ENCODE data around the gene PAN2.
"Not testable (repeated sequence)": the region's sequence is repeated elsewhere in the genome, so short reads cannot be mapped to it uniquely, and the experiment has no call there.

Gene PAN2

GRCh38 chr12:56359851-56360767 is 26.3 kb upstream of the PAN2 start, which contains the start of gene STAT2:
STAT2 (minus strand) TSS chr12:56360107; CDS start chr12:56356571, 3,536 bp downstream.
- Histone ChIP-seq H3K27ac (ENCODE audit: low read length) (peak within 1 kb of the TSS; percentile 70), H3K9me3 (ENCODE audit: insufficient read depth, low read depth, low read length) (no peaks in the 10 kb centered on the region), H3K4me1 (ENCODE audit: insufficient read depth, low read length) (no peaks in the 10 kb centered on the region), H3K27me3 (ENCODE audit: insufficient read depth, low read length) (peaks cover 13% of the 10 kb centered on the region), H3K9ac (ENCODE audit: low read depth, low read length) (peak within 1 kb of the TSS; percentile 86), H3K36me3 (ENCODE audit: insufficient read depth, low read depth, low read length) (peaks cover 13% of the 10 kb centered on the region), H3K4me3 (ENCODE audit: low read length) (peak within 1 kb of the TSS; percentile 84)

DNA sequence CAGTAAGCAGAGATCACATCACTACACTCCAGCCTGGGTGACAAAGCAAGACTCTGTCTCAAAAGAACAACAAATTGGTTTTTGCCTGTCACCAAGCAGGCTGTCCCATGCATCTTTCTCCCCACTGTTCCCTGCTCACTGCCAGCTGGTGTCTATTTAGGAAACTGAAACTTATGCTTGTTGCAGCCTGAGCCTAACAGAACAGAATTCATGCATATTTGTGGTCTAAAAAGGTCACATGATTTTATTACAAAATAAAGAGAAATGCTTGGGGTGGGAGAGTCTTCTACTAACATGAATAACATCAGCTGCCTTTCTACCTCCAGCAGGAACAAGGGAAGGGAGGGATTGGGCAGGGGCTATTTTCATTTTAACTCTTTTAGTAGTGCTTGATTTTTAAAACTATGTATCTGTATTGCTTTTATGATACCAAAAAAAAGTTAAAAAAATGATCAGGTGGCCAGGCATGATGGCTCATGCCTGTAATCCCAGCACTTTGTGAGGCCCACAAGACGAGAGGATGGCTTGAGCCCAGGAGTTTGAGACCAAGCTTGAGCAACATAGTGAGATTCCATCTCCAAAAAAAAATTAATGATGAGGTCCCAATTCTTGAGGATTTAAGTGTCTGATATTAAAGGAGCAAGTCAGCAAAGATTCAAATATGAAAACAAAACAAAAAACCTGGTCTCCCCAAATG is 25.2 kb upstream of the PAN2 start:
- peaks cover 24% of the 10 kb centered on the region for H3K36me3 ChIP-seq (ENCODE audit: insufficient read depth, low read depth, low read length)
- no peaks in the 10 kb centered on the region for H3K9me3 ChIP-seq (ENCODE audit: insufficient read depth, low read depth, low read length)
- peak overlapping the region; percentile 76 for H3K4me3 ChIP-seq (ENCODE audit: low read length)
- peak overlapping the region; percentile 86 for H3K9ac ChIP-seq (ENCODE audit: low read depth, low read length)
- H3K27me3 ChIP-seq (ENCODE audit: insufficient read depth, low read length) = peaks cover 12% of the 10 kb centered on the region
- no peak overlapping the region for H3K27ac ChIP-seq (ENCODE audit: low read length)
- H3K4me1 ChIP-seq (ENCODE audit: insufficient read depth, low read length) = no peaks in the 10 kb centered on the region

GRCh38 chr12:56351325-56351724 is 17.5 kb upstream of the PAN2 start:
- Histone ChIP-seq H3K27ac (ENCODE audit: low read length) (no peak overlapping the region), H3K9me3 (ENCODE audit: insufficient read depth, low read depth, low read length) (no peaks in the 10 kb centered on the region), H3K9ac (ENCODE audit: low read depth, low read length) (no peak overlapping the region), H3K27me3 (ENCODE audit: insufficient read depth, low read length) (no peaks in the 10 kb centered on the region), H3K4me3 (ENCODE audit: low read length) (no peak overlapping the region), H3K36me3 (ENCODE audit: insufficient read depth, low read depth, low read length) (peaks cover 79% of the 10 kb centered on the region), H3K4me1 (ENCODE audit: insufficient read depth, low read length) (no peaks in the 10 kb centered on the region)

GRCh38 chr12:56350662-56351061 is 16.9 kb upstream of the PAN2 start:
- H3K9ac ChIP-seq (ENCODE audit: low read depth, low read length) = no peak overlapping the region
- H3K9me3 ChIP-seq (ENCODE audit: insufficient read depth, low read depth, low read length) = no peaks in the 10 kb centered on the region
- peaks cover 79% of the 10 kb centered on the region for H3K36me3 ChIP-seq (ENCODE audit: insufficient read depth, low read depth, low read length)
- H3K4me1 ChIP-seq (ENCODE audit: insufficient read depth, low read length) = no peaks in the 10 kb centered on the region
- H3K27me3 ChIP-seq (ENCODE audit: insufficient read depth, low read length) = no peaks in the 10 kb centered on the region
- no peak overlapping the region for H3K27ac ChIP-seq (ENCODE audit: low read length)
- H3K4me3 ChIP-seq (ENCODE audit: low read length) = no peak overlapping the region

DNA sequence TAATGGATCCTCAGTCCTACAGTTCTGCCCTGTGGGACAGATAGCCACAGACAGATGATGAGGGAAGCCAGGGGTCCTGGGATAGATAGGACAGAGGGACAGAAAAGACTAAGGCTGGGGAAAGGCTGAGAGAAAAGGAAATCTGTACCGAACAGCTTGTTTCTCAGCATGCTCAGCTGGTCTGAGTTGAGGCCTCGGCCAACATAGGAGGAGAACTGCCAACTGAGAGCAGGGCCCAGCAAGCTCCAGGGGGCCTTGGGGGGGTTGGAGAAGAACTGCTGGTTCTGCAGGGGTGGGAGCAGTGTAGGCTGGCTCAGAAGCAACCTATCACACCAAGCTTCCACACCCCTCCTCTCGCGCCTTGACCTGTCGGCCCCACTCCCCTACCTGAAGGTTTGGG is 15.0 kb upstream of the PAN2 start:
- H3K4me3 ChIP-seq (ENCODE audit: low read length) = no peak overlapping the region
- no peaks in the 10 kb centered on the region for H3K9me3 ChIP-seq (ENCODE audit: insufficient read depth, low read depth, low read length)
- no peaks in the 10 kb centered on the region for H3K4me1 ChIP-seq (ENCODE audit: insufficient read depth, low read length)
- H3K9ac ChIP-seq (ENCODE audit: low read depth, low read length) = no peak overlapping the region
- no peaks in the 10 kb centered on the region for H3K27me3 ChIP-seq (ENCODE audit: insufficient read depth, low read length)
- peaks cover 71% of the 10 kb centered on the region for H3K36me3 ChIP-seq (ENCODE audit: insufficient read depth, low read depth, low read length)
- H3K27ac ChIP-seq (ENCODE audit: low read length) = no peak overlapping the region

- H3K27me3 ChIP-seq (ENCODE audit: insufficient read depth, low read length); H3K4me1 ChIP-seq (ENCODE audit: insufficient read depth, low read length); H3K9me3 ChIP-seq (ENCODE audit: insufficient read depth, low read depth, low read length); H3K4me3 ChIP-seq (ENCODE audit: low read length); H3K27ac ChIP-seq (ENCODE audit: low read length); H3K9ac ChIP-seq (ENCODE audit: low read depth, low read length): not testable (repeated sequence)
- H3K36me3 ChIP-seq (ENCODE audit: insufficient read depth, low read depth, low read length) = peaks cover 71% of the 10 kb centered on the region
These were observed 13.5 kb upstream of the PAN2 start for GRCh38 chr12:56347255-56347654.

DNA sequence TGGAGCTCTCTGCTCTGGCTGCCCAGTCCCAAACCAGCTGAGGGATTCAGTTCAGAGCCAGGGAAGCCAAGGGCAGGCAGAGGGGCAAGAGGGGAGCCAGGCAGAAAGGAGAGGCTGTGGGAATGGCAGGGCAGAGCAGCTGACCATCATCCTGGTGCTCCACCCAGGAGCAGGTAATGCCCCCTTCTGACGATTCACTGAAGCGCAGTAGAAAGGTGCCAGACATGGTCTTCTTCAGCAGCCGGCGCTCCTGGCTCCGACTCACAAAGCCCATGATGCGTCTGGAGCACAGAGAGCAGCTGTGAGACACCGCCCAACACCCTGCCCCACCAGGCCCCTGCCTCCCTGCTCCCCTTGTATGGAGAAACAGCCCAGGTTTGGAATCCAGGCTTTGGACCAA is 12.9 kb upstream of the PAN2 start:
- no peak overlapping the region for H3K4me3 ChIP-seq (ENCODE audit: low read length)
- peaks cover 69% of the 10 kb centered on the region for H3K36me3 ChIP-seq (ENCODE audit: insufficient read depth, low read depth, low read length)
- no peaks in the 10 kb centered on the region for H3K4me1 ChIP-seq (ENCODE audit: insufficient read depth, low read length)
- no peak overlapping the region for H3K9ac ChIP-seq (ENCODE audit: low read depth, low read length)
- H3K27me3 ChIP-seq (ENCODE audit: insufficient read depth, low read length) = no peaks in the 10 kb centered on the region
- no peaks in the 10 kb centered on the region for H3K9me3 ChIP-seq (ENCODE audit: insufficient read depth, low read depth, low read length)
- H3K27ac ChIP-seq (ENCODE audit: low read length) = no peak overlapping the region

DNA sequence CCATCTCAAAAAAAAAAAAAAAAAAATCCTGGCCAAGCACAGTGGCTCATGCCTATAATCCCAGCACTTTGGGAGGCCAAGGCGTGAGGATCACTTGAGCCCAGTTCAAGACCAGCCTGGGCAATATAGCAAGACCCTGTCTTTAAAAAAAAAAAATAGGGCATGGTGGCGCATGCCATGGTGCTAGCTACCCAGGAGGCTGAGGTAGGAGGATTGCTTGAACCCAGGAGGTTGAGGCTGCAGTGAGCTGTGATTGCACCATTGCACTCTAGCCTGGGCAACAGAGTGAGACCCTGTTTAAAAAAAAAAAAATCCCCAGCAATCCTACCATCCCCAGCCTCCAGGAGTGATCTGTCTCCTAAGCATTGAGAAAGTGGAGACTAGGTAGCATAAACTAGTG is 8.5 kb upstream of the PAN2 start:
- H3K27ac ChIP-seq (ENCODE audit: low read length); H3K9me3 ChIP-seq (ENCODE audit: insufficient read depth, low read depth, low read length); H3K27me3 ChIP-seq (ENCODE audit: insufficient read depth, low read length); H3K4me3 ChIP-seq (ENCODE audit: low read length); H3K9ac ChIP-seq (ENCODE audit: low read depth, low read length): not testable (repeated sequence)
- Histone ChIP-seq H3K4me1 (ENCODE audit: insufficient read depth, low read length) (peaks cover 20% of the 10 kb centered on the region), H3K36me3 (ENCODE audit: insufficient read depth, low read depth, low read length) (peaks cover 32% of the 10 kb centered on the region)

DNA sequence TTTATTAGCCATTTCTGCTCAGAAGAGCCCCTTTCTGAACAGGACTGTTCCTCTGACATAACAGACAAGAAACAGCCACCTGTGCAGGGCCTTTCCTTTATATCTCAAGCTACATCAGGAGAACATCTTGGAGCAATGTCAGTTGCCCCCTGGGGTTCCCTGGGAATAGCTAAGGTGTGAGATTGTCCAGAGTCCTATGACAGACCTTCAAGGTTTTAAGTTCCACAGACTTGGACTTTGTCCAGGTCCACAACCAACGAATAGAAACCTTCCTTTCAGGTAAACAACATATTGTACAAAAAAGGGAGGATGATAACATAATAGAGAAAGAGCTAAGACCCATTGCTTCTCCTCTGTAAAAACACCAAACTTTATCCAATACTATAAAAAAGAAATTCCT is 7.8 kb upstream of the PAN2 start:
- Histone ChIP-seq H3K36me3 (ENCODE audit: insufficient read depth, low read depth, low read length) (peaks cover 32% of the 10 kb centered on the region), H3K27ac (ENCODE audit: low read length) (no peak overlapping the region), H3K9ac (ENCODE audit: low read depth, low read length) (no peak overlapping the region), H3K9me3 (ENCODE audit: insufficient read depth, low read depth, low read length) (no peaks in the 10 kb centered on the region), H3K4me1 (ENCODE audit: insufficient read depth, low read length) (peaks cover 20% of the 10 kb centered on the region), H3K4me3 (ENCODE audit: low read length) (no peak overlapping the region), H3K27me3 (ENCODE audit: insufficient read depth, low read length) (no peaks in the 10 kb centered on the region)

GRCh38 chr12:56339158-56339422 is 5.3 kb upstream of the PAN2 start:
- Histone ChIP-seq H3K9ac (ENCODE audit: low read depth, low read length) (peak overlapping the region; percentile 58), H3K9me3 (ENCODE audit: insufficient read depth, low read depth, low read length) (no peaks in the 10 kb centered on the region), H3K27me3 (ENCODE audit: insufficient read depth, low read length) (no peaks in the 10 kb centered on the region), H3K4me3 (ENCODE audit: low read length) (peak overlapping the region; percentile 28; the same call in 1 of the 2 replicates), H3K36me3 (ENCODE audit: insufficient read depth, low read depth, low read length) (peaks cover 17% of the 10 kb centered on the region), H3K4me1 (ENCODE audit: insufficient read depth, low read length) (peaks cover 20% of the 10 kb centered on the region), H3K27ac (ENCODE audit: low read length) (peak overlapping the region; percentile 76)

DNA sequence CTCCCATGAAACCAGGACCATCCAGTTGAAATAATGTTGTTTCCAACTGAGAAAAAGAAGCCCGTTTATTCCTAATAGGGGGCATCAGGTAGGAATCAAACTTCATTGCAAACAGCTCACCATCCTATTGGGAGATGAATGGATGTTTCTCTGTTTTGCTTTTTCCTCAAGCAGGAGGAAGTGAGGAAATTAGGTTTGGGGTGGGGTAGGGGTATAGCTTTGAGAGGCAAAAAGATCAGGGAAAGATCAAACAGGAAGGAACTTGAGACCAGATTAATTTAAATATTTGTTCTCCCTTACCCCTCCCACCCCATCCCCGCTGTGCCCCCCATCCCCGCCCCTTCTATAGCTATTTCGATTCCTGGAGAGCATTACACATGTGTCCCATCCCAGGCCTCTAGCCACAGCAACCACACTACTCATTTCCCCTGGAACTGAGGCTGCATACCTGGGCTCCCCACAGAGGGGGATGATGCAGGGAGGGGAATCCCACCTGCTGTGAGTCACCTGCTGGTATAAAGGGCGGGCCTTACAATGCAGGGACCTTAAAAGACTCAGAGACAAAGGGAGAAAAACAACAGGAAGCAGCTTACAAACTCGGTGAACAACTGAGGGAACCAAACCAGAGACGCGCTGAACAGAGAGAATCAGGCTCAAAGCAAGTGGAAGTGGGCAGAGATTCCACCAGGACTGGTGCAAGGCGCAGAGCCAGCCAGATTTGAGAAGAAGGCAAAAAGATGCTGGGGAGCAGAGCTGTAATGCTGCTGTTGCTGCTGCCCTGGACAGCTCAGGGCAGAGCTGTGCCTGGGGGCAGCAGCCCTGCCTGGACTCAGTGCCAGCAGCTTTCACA is 4.7 kb upstream of the PAN2 start, which contains the start of gene IL23A:
IL23A (plus strand) TSS at position 577 of the 850 bp plus-strand sequence; CDS start at position 738, 161 bp downstream.
- Histone ChIP-seq H3K27ac (ENCODE audit: low read length) (peak within 1 kb of the TSS; percentile 76), H3K4me1 (ENCODE audit: insufficient read depth, low read length) (peaks cover 20% of the 10 kb centered on the region), H3K27me3 (ENCODE audit: insufficient read depth, low read length) (no peaks in the 10 kb centered on the region), H3K4me3 (ENCODE audit: low read length) (peak within 1 kb of the TSS; percentile 33; the same call in 1 of the 2 replicates), H3K36me3 (ENCODE audit: insufficient read depth, low read depth, low read length) (peaks cover 12% of the 10 kb centered on the region), H3K9ac (ENCODE audit: low read depth, low read length) (peak within 1 kb of the TSS; percentile 58), H3K9me3 (ENCODE audit: insufficient read depth, low read depth, low read length) (no peaks in the 10 kb centered on the region)
